ENCODE measurements around the gene OR4D11.

DNA sequence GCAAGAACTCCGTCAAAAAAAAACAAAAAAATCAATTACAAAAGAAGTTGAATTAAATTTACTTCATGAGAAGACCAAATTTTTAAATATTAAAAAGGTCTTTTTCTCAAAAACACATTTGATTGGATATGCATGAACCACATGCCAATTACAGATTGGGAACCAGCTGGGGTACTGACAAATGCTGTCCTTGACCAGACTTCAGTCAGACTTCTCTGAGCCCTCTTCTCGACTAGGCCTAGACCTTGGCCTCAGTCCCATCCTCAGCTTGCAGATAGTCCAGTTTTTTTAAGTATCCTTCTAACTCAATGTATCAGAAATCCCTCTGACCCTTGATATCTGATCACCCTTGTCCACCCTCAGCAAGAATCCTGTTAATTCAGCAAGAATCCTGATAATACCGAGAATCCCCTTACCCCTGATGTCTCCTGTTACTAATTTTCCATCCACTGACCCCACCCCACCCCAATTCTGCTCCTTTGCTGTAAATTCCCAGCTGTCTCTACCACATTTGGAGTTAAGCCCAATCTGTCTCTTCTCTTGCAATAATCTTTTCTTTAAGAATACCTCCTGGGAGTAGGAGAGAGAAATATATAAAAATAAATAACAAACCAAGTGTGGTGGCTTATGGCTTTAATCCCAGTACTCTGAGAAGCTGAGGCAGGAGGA is 38.9 kb downstream of the OR4D11 start:
- TF ChIP-seq, protein P1, sequence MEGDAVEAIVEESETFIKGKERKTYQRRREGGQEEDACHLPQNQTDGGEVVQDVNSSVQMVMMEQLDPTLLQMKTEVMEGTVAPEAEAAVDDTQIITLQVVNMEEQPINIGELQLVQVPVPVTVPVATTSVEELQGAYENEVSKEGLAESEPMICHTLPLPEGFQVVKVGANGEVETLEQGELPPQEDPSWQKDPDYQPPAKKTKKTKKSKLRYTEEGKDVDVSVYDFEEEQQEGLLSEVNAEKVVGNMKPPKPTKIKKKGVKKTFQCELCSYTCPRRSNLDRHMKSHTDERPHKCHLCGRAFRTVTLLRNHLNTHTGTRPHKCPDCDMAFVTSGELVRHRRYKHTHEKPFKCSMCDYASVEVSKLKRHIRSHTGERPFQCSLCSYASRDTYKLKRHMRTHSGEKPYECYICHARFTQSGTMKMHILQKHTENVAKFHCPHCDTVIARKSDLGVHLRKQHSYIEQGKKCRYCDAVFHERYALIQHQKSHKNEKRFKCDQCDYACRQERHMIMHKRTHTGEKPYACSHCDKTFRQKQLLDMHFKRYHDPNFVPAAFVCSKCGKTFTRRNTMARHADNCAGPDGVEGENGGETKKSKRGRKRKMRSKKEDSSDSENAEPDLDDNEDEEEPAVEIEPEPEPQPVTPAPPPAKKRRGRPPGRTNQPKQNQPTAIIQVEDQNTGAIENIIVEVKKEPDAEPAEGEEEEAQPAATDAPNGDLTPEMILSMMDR (IDR thresholded peaks at IDR 0.05), result no peak
- no peak for TF ChIP-seq POLR2A (IDR thresholded peaks at IDR 0.05)
